Activated naive CD8-positive, alpha-beta T cell treated with anti-CD3 and anti-CD28 coated beads, Interleukin-2, amount 10 ng/mL, durations not matched to agents 7 days and 5 days (primary cell): Measurements from ENCODE around the gene LRRC36. TPM values are rescaled to one million over a fixed set of nuclear protein-coding genes. Genes with fewer than 3 reads are reported as not detected.
"Not testable (repeated sequence)": the region's sequence is repeated elsewhere in the genome, so short reads cannot be mapped to it uniquely, and the experiment has no call there.

ENCODE experiments used
- ATAC-seq: fragments of 150-1000 bp; cut with Tn5 transposase; one replicate; pipeline ENCODE4 v1.10.0; 2021; ENCODE audit warnings: low read depth, moderate library complexity
- POLR2A ChIA-PET: fragments of 350-600 bp; sonication (Branson Sonifier 250); formaldehyde crosslinking; loops from one replicate; lab custom pipeline; 2021; ENCODE audit warnings: antibody characterized with exemption; lab: Charles Lee
- DNase-seq: peaks from one replicate; pipeline ENCODE4 v3.0.0; 2021
- H3K27ac Mint-ChIP-seq: one replicate; pipeline ENCODE4 v1.8.0; 2022; ENCODE audit warnings: mild to moderate bottlenecking, mixed read lengths
- H3K27me3 Mint-ChIP-seq: one replicate; pipeline ENCODE4 v1.8.0; 2022; ENCODE audit warnings: mild to moderate bottlenecking, moderate library complexity, mixed read lengths
- H3K36me3 Mint-ChIP-seq: one replicate; pipeline ENCODE4 v1.8.0; 2021; ENCODE audit warnings: mild to moderate bottlenecking, mixed read lengths
- H3K4me1 Mint-ChIP-seq: one replicate; pipeline ENCODE4 v1.8.0; 2021; ENCODE audit warnings: mixed read lengths
- H3K4me3 Mint-ChIP-seq: one replicate; pipeline ENCODE4 v1.8.0; 2022; ENCODE audit warnings: mild to moderate bottlenecking, moderate library complexity, mixed read lengths
- H3K9me3 Mint-ChIP-seq: one replicate; pipeline ENCODE4 v1.8.0; 2021; ENCODE audit warnings: mixed read lengths
- total RNA-seq, 2 experiments: library from RNA; stranded (reverse); gene quantifications; one replicate each; pipeline ENCODE4 v1.2.3, GENCODE V29; 2021

LRRC36 gene
- total RNA-seq, 2 experiments from 2014 or later: 0.28 to 0.64 TPM

DNA sequence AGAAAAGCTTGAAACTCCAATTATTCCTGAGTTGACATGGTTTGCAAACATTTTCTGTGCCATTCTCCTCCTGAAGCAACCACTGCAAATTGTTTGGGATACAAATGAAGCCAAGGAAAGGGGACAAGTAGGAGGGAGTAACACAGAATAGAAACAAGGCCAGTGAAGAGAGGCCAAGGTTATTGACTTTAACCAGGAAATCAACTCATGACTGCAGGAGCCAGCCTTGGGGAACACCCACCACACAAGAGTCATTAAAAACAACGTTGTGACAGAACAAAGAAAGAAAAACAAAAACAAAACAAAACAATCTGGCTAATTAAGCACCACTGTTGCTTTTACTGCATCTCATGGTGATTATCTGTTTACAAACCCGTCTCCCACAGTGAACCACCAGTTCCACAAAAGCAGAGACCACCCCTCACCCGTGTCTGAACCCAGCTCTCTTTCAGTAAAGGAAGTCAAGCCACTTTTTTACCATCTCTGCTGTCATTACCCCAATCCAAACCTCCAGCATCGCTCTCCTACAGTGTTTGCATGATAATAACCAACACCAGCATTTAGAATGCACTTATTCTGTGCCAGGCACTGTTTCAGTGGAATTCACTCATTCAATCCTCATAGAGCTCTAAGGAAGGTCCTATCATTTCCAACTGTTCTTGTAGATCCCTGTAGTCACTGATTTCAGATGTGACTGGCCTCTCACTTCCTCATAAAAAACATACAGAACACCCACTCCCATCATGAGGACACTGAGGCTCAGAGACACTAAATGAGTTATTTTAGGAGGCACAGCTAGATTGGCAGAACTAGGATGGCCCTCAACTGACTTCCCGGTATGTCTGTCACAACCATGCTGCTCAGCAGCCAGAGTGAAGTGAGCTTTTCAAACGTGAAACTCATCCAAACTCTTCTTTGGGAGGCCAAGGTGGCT lies 87.6 kb downstream of the LRRC36 start:
- H3K4me1 Mint-ChIP-seq: peaks cover 6% of the 10 kb centered on the region
- H3K27me3 Mint-ChIP-seq: peaks cover 40% of the 10 kb centered on the region
- H3K36me3 Mint-ChIP-seq: no peaks in the 10 kb centered on the region
- no peaks in the 10 kb centered on the region for H3K9me3 Mint-ChIP-seq
- POLR2A ChIA-PET: no interaction called here
- DNase-seq (no peak), ATAC-seq (no peak)
- no peak overlapping the region for H3K27ac Mint-ChIP-seq
- H3K4me3 Mint-ChIP-seq: no peak overlapping the region

DNA sequence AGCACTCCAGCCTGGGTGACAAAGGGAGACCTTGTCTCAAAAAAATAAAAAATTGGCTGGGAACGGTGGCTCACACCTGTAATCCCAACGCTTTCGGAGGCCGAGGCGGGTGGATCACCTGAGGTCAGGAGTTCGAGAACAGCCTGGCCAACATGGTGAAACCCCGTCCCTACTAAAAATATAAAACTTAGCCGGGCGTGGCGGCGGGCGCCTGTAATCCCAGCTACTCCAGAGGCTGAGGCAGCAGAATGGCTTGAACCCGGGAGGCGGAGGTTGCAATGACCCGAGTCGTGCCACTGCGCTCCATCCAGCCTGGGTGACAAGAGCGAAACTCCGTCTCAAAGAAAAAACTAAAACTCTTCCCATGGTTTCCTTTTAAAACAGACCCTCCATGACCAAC lies 88.8 kb downstream of the LRRC36 start:
- DNase-seq, ATAC-seq, H3K9me3 Mint-ChIP-seq, H3K4me1 Mint-ChIP-seq, H3K36me3 Mint-ChIP-seq, H3K27ac Mint-ChIP-seq, POLR2A ChIA-PET: not testable (repeated sequence)
- peak overlapping the region; percentile 38 for H3K4me3 Mint-ChIP-seq
- H3K27me3 Mint-ChIP-seq: peaks cover 40% of the 10 kb centered on the region

DNA sequence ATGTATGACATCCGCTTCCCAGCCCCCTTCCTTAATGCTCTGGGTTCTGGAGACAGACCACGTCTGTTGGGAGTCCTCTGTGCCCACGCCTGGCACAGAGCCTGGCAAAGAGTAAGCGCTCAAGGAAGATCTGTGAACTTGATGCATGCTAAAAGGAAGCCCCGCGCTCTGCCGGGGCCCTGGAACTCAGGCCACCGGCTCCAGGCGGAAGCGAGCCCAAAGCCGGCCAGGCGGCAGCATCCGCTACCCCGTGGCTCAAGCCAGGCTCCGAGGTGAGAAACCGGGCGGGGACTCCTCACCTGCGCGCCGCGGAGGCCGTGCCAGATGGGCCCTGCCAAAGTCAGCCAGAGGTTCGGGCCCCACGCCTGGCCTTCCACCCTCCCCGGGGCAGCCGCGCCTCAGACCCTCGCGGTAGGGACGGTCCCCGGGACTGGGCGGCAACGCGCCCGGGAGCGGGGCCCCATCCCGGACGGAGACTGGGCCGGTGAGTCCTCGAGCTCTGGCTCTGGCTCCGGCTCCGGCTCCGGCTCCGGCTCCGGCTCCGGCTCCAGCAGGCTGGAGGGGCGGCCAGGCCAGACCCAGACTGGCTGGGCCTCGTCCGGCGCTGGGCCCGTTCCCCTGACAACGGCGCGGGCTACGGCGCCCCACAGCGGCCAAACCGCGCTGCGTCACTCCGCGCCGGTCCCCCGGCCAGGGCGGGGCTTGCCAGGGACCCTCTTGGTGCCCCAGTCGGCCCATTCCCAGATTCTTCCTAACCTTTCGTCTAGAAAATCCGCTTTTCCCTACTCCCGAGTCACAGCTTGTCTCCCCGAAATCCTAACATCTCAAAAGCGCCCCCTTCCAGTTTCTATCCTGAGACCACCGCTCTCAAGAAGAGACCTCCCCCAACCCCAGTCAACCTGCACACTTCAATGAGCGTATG lies 89.5 kb downstream of the LRRC36 start, which contains the start of gene ZDHHC1:
TSS of gene ZDHHC1 (minus strand) at position 606 of the 922 bp plus-strand sequence. CDS start 8,702 bp downstream, outside the sequence.
- Mint-ChIP-seq H3K4me3 (peak within 1 kb of the TSS; percentile 65), H3K4me1 (peaks cover 6% of the 10 kb centered on the region), H3K9me3 (no peaks in the 10 kb centered on the region), H3K27me3 (peaks cover 40% of the 10 kb centered on the region), H3K36me3 (no peaks in the 10 kb centered on the region), H3K27ac (peak within 1 kb of the TSS; percentile 31)
- POLR2A ChIA-PET: interaction anchor here (1.5 kb wide), 1 partner anchor 12 kb away, joined by 4 read pairs; no protein-coding TSS in a partner anchor
- ATAC-seq (peak; percentile 82), DNase-seq (peak; percentile 78)

DNA sequence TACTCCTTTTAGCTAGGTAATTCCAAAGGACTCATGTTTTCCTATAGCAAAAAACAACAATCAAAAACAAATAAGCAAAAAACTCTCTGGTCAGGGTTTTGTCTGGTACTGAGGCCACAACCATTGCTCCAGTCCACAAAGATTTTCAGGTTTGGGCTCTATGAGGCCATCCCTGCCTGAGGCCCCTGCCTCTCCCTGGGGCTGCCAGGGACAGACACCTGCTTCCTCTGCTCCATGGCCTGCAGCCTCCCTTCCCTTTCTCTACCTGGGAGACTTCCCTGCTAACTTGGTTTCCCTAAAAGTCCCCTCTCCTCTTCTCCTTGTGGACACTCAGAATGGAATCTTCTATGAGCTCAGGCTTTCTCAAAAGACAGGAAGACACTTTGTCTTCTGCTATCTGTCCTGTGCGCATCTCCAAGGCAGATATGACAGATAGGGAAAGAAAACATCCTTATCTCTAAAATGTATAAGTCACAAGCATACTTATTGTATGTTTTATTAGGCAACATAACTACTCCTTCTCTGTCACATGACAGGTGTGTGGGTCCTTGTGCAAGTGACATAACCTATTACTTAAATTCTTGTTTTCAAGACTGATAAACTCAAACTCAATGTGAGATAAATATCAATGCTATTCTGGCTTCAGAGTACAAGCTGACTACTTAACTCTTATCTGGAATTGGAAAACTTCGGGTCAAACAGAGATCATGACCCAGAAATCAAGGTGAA lies 90.9 kb downstream of the LRRC36 start:
- H3K27ac Mint-ChIP-seq: no peak overlapping the region
- H3K4me1 Mint-ChIP-seq: peaks cover 6% of the 10 kb centered on the region
- no peaks in the 10 kb centered on the region for H3K9me3 Mint-ChIP-seq
- H3K4me3 Mint-ChIP-seq: no peak overlapping the region
- ATAC-seq (no peak), DNase-seq (no peak)
- peaks cover 32% of the 10 kb centered on the region for H3K27me3 Mint-ChIP-seq
- H3K36me3 Mint-ChIP-seq: no peaks in the 10 kb centered on the region
- POLR2A ChIA-PET: interaction anchor here (0.6 kb wide), 1 partner anchor 487 kb away, joined by 3 read pairs; no protein-coding TSS in a partner anchor

DNA sequence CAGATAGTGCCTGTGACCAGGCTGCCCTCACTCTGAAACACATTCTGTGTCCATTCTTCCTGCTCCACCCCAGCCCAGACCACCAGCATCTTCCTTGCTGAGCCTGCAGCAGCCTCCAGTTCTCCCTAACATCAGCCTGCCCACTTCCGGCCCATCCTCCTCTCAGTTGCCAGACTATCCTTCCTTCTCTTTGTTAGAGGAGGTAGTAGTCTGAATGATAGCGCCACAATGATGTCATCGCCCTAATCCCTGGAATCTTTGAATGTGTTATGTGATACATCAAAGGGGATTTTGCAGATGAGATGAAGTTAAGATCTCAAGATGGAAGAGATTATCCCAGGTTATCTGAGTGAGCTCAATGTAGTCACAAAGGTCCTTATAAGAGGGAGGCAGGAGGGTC lies 92.9 kb downstream of the LRRC36 start:
- H3K27me3 Mint-ChIP-seq: peaks cover 36% of the 10 kb centered on the region
- ATAC-seq: no peak

DNA sequence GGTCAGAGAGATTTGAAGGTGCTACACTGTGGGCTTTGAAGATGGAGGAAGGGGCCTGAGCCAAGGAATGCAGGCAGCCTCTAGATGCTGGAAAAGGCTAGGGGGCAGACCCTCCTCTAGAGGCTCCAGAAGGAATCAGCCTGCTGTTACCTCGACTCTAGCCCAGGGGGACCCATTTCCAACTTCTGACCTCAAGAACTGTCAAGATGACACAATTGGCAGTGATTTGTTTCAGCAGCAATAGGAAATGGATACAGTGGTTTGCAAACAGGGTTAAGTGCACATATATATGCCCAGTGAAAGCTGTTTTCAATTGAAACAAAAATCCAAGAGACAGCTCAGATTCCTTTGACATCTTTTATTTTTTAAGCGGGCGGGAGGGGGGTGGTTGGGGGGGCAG lies 93.3 kb downstream of the LRRC36 start:
- no peaks in the 10 kb centered on the region for H3K36me3 Mint-ChIP-seq
- POLR2A ChIA-PET: no interaction called here

More for the DNA sequence above, 92.9 kb downstream of the LRRC36 start:
- peaks cover 6% of the 10 kb centered on the region for H3K4me1 Mint-ChIP-seq
- no peak for DNase-seq
- no peaks in the 10 kb centered on the region for H3K36me3 Mint-ChIP-seq
- POLR2A ChIA-PET: no interaction called here
- H3K27ac Mint-ChIP-seq: no peak overlapping the region
- no peak overlapping the region for H3K4me3 Mint-ChIP-seq
- H3K9me3 Mint-ChIP-seq: no peaks in the 10 kb centered on the region

DNA sequence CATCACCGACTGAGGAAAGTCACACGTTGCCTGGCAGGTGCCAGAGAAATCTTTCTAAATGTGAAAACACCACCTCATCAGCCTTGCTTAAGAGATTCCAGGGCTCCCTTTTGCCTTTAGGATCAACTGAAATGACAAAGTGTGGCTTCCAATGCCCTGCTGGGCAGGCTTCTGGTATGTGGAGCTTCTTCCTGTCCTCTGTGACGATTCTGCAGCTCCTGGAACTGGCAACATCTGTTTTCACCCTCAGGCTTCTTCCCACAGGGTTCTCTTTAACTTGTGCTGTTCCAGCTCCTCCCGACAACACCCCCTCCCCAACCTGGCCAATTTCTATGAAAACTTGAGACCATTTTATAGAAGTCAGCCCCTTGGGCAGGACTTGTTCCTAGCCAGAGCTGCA lies 94.4 kb downstream of the LRRC36 start:
- POLR2A ChIA-PET: no interaction called here
- H3K4me3 Mint-ChIP-seq: no peak overlapping the region
- peaks cover 29% of the 10 kb centered on the region for H3K27me3 Mint-ChIP-seq
- no peak for DNase-seq
- peaks cover 3% of the 10 kb centered on the region for H3K4me1 Mint-ChIP-seq
- ATAC-seq: no peak
- no peaks in the 10 kb centered on the region for H3K36me3 Mint-ChIP-seq
- no peak overlapping the region for H3K27ac Mint-ChIP-seq
- H3K9me3 Mint-ChIP-seq: no peaks in the 10 kb centered on the region

More for the DNA sequence above, 93.3 kb downstream of the LRRC36 start:
- no peaks in the 10 kb centered on the region for H3K9me3 Mint-ChIP-seq
- no peak overlapping the region for H3K27ac Mint-ChIP-seq
- no peak overlapping the region for H3K4me3 Mint-ChIP-seq
- peaks cover 33% of the 10 kb centered on the region for H3K27me3 Mint-ChIP-seq
- no peak for ATAC-seq
- H3K4me1 Mint-ChIP-seq: peaks cover 6% of the 10 kb centered on the region
- DNase-seq: no peak

DNA sequence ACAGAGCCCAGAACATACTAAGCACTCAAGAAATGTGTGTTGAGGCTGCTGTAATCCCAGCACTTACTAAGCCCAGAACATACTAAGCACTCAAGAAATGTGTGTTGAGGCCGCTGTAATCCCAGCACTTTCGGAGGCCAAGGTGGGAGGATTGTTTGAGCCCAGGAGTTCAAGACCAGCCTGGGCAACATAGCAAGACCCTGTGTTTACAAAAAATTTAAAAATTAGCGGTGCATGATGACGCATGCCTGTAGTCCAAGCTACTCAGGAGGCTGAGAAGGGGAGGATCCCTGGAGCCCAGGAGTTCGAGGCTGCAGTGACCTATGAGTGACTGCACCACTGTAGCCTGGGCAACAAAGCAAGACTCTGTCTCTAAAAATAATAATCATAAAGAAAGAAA lies 96.4 kb downstream of the LRRC36 start:
- no peaks in the 10 kb centered on the region for H3K36me3 Mint-ChIP-seq
- no peak overlapping the region for H3K4me3 Mint-ChIP-seq
- no peaks in the 10 kb centered on the region for H3K4me1 Mint-ChIP-seq
- ATAC-seq: no peak
- POLR2A ChIA-PET: no interaction called here
- no peak for DNase-seq
- H3K27ac Mint-ChIP-seq: no peak overlapping the region
- H3K9me3 Mint-ChIP-seq: no peaks in the 10 kb centered on the region
- peaks cover 23% of the 10 kb centered on the region for H3K27me3 Mint-ChIP-seq

DNA sequence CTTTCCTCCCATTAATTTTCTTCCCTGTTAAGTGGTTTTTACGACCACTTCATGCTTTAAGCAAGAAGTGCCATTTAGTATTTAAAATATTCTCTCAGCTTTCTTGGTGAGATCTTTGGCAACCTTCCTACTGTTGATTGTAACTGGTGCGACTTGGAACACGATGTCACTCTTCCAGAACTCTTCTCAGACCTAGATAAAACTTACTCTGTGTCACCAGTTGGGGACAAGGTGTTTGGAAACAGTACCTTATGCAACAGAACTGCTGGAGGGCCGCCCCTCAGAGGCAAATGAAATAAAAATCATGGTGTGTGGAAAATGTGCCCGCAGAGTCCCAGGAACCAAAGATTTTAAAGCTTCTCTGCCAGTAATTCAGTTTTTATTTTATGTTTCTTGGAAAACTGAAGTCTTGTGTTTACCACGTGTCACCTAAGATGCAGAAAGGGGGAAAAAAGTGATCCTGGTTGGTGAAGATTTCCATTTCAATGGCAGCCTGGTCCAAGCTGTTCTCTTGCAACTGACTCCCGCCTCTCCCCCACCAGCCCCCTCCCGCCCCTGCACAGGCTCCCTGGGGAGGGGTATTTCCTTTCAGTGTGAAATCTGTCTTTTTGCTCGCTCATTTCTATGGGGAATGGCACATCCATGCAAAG lies 97.1 kb downstream of the LRRC36 start:
- Mint-ChIP-seq H3K4me3 (no peak overlapping the region), H3K4me1 (no peaks in the 10 kb centered on the region), H3K9me3 (no peaks in the 10 kb centered on the region), H3K36me3 (no peaks in the 10 kb centered on the region), H3K27me3 (peaks cover 27% of the 10 kb centered on the region), H3K27ac (no peak overlapping the region)
- POLR2A ChIA-PET: no interaction called here
- DNase-seq: no peak
- ATAC-seq: no peak

DNA sequence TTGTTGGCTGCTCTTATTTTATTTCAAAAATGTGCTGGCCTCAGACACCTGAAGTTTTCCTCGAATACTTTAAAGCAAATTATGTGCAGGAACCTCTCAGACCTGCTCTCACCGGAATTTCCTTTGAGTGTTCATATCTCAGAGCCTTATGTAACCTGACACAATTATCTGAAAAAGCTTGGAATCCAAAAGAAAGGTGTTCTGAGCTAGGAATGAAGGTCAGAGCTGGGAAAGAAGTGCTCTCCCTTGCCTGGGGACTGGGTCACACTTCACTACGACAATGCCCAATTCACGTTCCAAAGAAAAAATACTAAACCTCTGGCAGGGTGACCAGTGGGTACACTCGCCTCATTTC lies 97.6 kb downstream of the LRRC36 start:
- no peak overlapping the region for H3K4me3 Mint-ChIP-seq
- POLR2A ChIA-PET: no interaction called here
- H3K27me3 Mint-ChIP-seq: peaks cover 32% of the 10 kb centered on the region
- H3K27ac Mint-ChIP-seq: no peak overlapping the region
- H3K36me3 Mint-ChIP-seq: no peaks in the 10 kb centered on the region
- ATAC-seq (no peak), DNase-seq (no peak)
- H3K9me3 Mint-ChIP-seq: no peaks in the 10 kb centered on the region
- no peaks in the 10 kb centered on the region for H3K4me1 Mint-ChIP-seq

DNA sequence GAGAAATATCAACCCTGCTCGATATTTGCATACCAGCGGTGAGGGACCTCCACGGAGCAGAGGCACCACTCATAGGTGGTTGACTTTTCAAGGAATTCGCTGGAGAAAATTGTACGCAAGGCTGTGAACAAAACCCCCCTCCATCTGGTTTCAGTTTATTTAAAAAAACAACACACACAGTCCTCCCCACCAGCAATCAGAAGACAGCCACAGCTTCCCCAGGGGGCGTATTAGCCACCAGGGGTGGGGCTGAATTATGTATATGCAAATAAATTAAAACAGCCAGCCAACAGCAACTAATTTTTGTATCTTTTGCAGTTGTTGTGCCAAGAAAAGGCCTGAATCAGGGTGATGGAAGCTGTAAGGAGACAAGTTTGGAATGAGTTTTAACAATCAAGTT lies 98.4 kb downstream of the LRRC36 start:
- Mint-ChIP-seq H3K27me3 (peaks cover 38% of the 10 kb centered on the region), H3K4me3 (no peak overlapping the region), H3K36me3 (no peaks in the 10 kb centered on the region), H3K9me3 (no peaks in the 10 kb centered on the region), H3K4me1 (no peaks in the 10 kb centered on the region), H3K27ac (no peak overlapping the region)
- ATAC-seq (no peak), DNase-seq (no peak)
- POLR2A ChIA-PET: no interaction called here

DNA sequence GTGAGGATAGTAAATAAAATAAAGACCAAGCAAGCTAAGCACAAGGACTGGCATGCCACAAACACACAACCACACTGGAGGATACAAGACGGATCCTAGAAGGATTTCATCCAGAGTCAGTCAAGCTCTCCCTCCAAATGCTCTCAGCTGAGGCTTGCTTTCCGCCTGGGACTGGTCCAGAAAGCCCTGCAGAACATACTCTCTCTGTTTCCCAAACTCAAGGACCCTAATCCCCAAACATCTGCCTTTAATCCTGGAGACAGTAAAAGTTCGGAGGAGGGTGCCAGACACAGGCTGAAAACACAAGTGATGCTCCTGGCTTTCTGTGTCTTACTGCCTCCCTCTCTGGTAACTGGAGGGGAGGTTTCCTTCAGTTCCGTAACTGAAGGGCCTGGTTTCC lies 99.0 kb downstream of the LRRC36 start:
- Mint-ChIP-seq H3K9me3 (no peaks in the 10 kb centered on the region), H3K36me3 (no peaks in the 10 kb centered on the region), H3K4me3 (no peak overlapping the region), H3K4me1 (peaks cover 3% of the 10 kb centered on the region), H3K27ac (no peak overlapping the region), H3K27me3 (peaks cover 42% of the 10 kb centered on the region)
- no peak for ATAC-seq
- no peak for DNase-seq
- POLR2A ChIA-PET: no interaction called here
